ENCODE results near the gene ZGPAT.

ZGPAT gene

GRCh38 chr20:63777614-63778013, 69.8 kb downstream of the ZGPAT start:
- H4K20me1 ChIP-seq = no peaks in the 10 kb centered on the region
- H3K27ac ChIP-seq = no peak overlapping the region
- no peaks in the 10 kb centered on the region for H3K27me3 ChIP-seq
- H3K4me3 ChIP-seq = no peak overlapping the region
- H3K36me3 ChIP-seq = no peaks in the 10 kb centered on the region
- TF ChIP-seq Cebpa-rat (IDR thresholded peaks at IDR 0.05) = no peak
- no peak overlapping the region for H3K4me2 ChIP-seq
- peaks cover 44% of the 10 kb centered on the region for H3K4me1 ChIP-seq
- no peak overlapping the region for H3K9ac ChIP-seq
- peaks cover 10% of the 10 kb centered on the region; the same call in 1 of the 2 replicates for H3K9me3 ChIP-seq

GRCh38 chr20:63778034-63778752, 70.4 kb downstream of the ZGPAT start:
- Histone ChIP-seq H4K20me1 (no peaks in the 10 kb centered on the region), H3K9me3 (peaks cover 10% of the 10 kb centered on the region; the same call in 1 of the 2 replicates), H3K9ac (no peak overlapping the region), H3K4me3 (no peak overlapping the region), H3K4me1 (peaks cover 49% of the 10 kb centered on the region), H3K36me3 (no peaks in the 10 kb centered on the region), H3K27ac (no peak overlapping the region), H3K4me2 (no peak overlapping the region), H3K27me3 (no peaks in the 10 kb centered on the region)
- no peak for TF ChIP-seq Cebpa-rat (IDR thresholded peaks at IDR 0.05)

GRCh38 chr20:63778857-63779256, 71.0 kb downstream of the ZGPAT start:
- H3K4me2 ChIP-seq = no peak overlapping the region
- TF ChIP-seq Cebpa-rat (IDR thresholded peaks at IDR 0.05) = no peak

GRCh38 chr20:63781181-63781580, 73.3 kb downstream of the ZGPAT start:
- no peak for TF ChIP-seq Cebpa-rat (IDR thresholded peaks at IDR 0.05)
- peak overlapping the region; percentile 61 for H3K4me2 ChIP-seq
- H4K20me1 ChIP-seq = no peaks in the 10 kb centered on the region

More at GRCh38 chr20:63778857-63779256, 71.0 kb downstream of the ZGPAT start:
- Histone ChIP-seq H3K9ac (no peak overlapping the region), H4K20me1 (no peaks in the 10 kb centered on the region), H3K4me3 (no peak overlapping the region), H3K27ac (no peak overlapping the region), H3K4me1 (peaks cover 49% of the 10 kb centered on the region), H3K9me3 (peaks cover 10% of the 10 kb centered on the region; the same call in 1 of the 2 replicates), H3K36me3 (no peaks in the 10 kb centered on the region), H3K27me3 (no peaks in the 10 kb centered on the region)

GRCh38 chr20:63782051-63782471, 74.2 kb downstream of the ZGPAT start:
- Histone ChIP-seq H3K27ac (0 out of 2 replicates have a peak overlapping the region, but pooled peaks have one; percentile 30), H3K4me3 (no peak overlapping the region)

More at GRCh38 chr20:63781181-63781580, 73.3 kb downstream of the ZGPAT start:
- H3K27ac ChIP-seq = no peak overlapping the region
- H3K4me1 ChIP-seq = peaks cover 52% of the 10 kb centered on the region
- H3K9me3 ChIP-seq = peaks cover 10% of the 10 kb centered on the region; the same call in 1 of the 2 replicates
- H3K9ac ChIP-seq = no peak overlapping the region
- no peaks in the 10 kb centered on the region for H3K27me3 ChIP-seq
- H3K4me3 ChIP-seq = no peak overlapping the region
- H3K36me3 ChIP-seq = no peaks in the 10 kb centered on the region

GRCh38 chr20:63782521-63782971, 74.7 kb downstream of the ZGPAT start:
- TF ChIP-seq Cebpa-rat (IDR thresholded peaks at IDR 0.05) = no peak
- H3K9me3 ChIP-seq = peaks cover 3% of the 10 kb centered on the region; the same call in 1 of the 2 replicates
- no peaks in the 10 kb centered on the region for H3K36me3 ChIP-seq
- H3K4me2 ChIP-seq = peak overlapping the region; percentile 61
- H3K4me3 ChIP-seq = no peak overlapping the region
- H3K9ac ChIP-seq = no peak overlapping the region
- H3K27me3 ChIP-seq = no peaks in the 10 kb centered on the region
- 0 out of 2 replicates have a peak overlapping the region, but pooled peaks have one; percentile 30 for H3K27ac ChIP-seq
- peaks cover 66% of the 10 kb centered on the region for H3K4me1 ChIP-seq
- H4K20me1 ChIP-seq = no peaks in the 10 kb centered on the region

More at GRCh38 chr20:63782051-63782471, 74.2 kb downstream of the ZGPAT start:
- Histone ChIP-seq H3K9ac (no peak overlapping the region), H3K4me2 (peak overlapping the region; percentile 61), H3K4me1 (peaks cover 61% of the 10 kb centered on the region), H4K20me1 (no peaks in the 10 kb centered on the region), H3K36me3 (no peaks in the 10 kb centered on the region), H3K9me3 (peaks cover 7% of the 10 kb centered on the region; the same call in 1 of the 2 replicates), H3K27me3 (no peaks in the 10 kb centered on the region)
- TF ChIP-seq Cebpa-rat (IDR thresholded peaks at IDR 0.05) = no peak

- Histone ChIP-seq H3K4me3 (no peak overlapping the region), H3K9me3 (no peaks in the 10 kb centered on the region), H4K20me1 (no peaks in the 10 kb centered on the region), H3K4me2 (peak overlapping the region; percentile 27; the same call in 1 of the 2 replicates), H3K9ac (no peak overlapping the region), H3K27me3 (no peaks in the 10 kb centered on the region), H3K27ac (peak overlapping the region; percentile 53), H3K36me3 (no peaks in the 10 kb centered on the region), H3K4me1 (peaks cover 80% of the 10 kb centered on the region)
- no peak for TF ChIP-seq Cebpa-rat (IDR thresholded peaks at IDR 0.05)
Measured at GRCh38 chr20:63783970-63784369, 76.1 kb downstream of the ZGPAT start.

GRCh38 chr20:63785691-63786131, 77.9 kb downstream of the ZGPAT start:
- Histone ChIP-seq H3K27me3 (no peaks in the 10 kb centered on the region), H3K4me2 (peak overlapping the region; percentile 85), H3K9ac (peak overlapping the region; percentile 18; the same call in 1 of the 2 replicates), H3K4me3 (no peak overlapping the region), H3K4me1 (peaks cover 98% of the 10 kb centered on the region), H3K36me3 (no peaks in the 10 kb centered on the region), H3K27ac (peak overlapping the region; percentile 81), H3K9me3 (no peaks in the 10 kb centered on the region), H4K20me1 (no peaks in the 10 kb centered on the region)
- TF ChIP-seq Cebpa-rat (IDR thresholded peaks at IDR 0.05) = no peak
